ENCODE data around the gene SH3RF2.

GRCh38 chr5:146026307-146027010 is 90.1 kb downstream of the SH3RF2 start:
- TF ChIP-seq CTCF (IDR thresholded peaks at IDR 0.05) (no peak), POLR2A (IDR thresholded peaks at IDR 0.05) (no peak), EP300 (IDR thresholded peaks at IDR 0.05) (no peak), POLR2AphosphoS5 (IDR thresholded peaks at IDR 0.05) (no peak)

All from upper lobe of left lung (tissue), 4 donors.